ENCODE data around the gene SRPK1. TPM values are rescaled to one million over a fixed set of nuclear protein-coding genes. Genes with fewer than 3 reads are reported as not detected.

SRPK1 gene
- total and polyA plus RNA-seq, 2 of the 13 experiments (the other 11 are each of a cell fraction or from before 2014, with no cell fraction given), result 56.4 to 142 TPM

DNA sequence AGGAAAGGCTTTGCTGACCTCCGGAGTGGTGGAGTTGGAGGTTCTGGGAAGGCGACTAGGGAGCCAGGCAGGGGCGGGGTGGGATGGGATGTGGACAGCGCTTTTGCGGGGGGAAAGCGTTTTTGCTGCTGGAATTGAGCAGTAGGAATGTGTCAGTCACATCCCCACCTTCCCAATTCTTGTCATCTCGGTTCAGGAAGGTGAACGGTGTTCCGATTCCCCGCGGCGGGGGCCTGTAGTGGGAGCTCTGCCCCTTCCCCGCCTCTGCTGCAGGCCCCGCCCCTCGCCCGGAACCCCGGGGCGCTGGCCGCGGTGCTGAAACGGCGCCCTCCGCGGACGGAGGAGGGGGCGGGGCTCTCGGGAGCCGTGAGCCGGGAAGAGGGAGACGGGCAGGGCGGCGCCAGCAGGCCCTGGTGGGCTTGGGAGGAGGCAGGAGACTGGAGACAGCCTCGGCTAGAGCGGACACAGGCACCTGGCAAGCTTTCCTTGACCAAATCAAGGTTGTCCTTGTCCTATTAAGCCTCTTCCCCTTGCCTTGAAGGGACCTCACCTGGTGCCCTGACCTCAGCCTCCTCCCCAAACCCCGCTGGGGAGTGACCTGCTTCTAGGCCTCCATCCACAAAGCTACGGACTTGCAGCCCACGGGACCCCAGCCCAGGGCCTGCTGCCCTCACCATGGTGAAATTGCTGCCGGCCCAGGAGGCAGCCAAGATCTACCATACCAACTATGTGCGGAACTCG, 115.7 kb downstream of the SRPK1 start, which contains the start of gene LHFPL5 (continued):
- TF ChIP-seq RBM39 (IDR thresholded peaks at IDR 0.05; ENCODE audit: low read depth, low read length, poor library complexity, severe bottlenecking) (peak; percentile 49), TOPORS (CRISPR knock-in tag; IDR thresholded peaks at IDR 0.05) (peak; percentile 97), YY1 (IDR thresholded peaks at IDR 0.05; ENCODE audit: insufficient read depth, insufficient replicate concordance, low read depth, low read length) (peak; percentile 50), ZNF350 (CRISPR knock-in tag; IDR thresholded peaks at IDR 0.05; ENCODE audit: borderline replicate concordance, low read depth) (peak; percentile 86), HNRNPH1 (optimal IDR thresholded peaks at IDR 0.05; ENCODE audit: low read depth, low read length) (no peak)
- TF ChIP-seq, protein P1, sequence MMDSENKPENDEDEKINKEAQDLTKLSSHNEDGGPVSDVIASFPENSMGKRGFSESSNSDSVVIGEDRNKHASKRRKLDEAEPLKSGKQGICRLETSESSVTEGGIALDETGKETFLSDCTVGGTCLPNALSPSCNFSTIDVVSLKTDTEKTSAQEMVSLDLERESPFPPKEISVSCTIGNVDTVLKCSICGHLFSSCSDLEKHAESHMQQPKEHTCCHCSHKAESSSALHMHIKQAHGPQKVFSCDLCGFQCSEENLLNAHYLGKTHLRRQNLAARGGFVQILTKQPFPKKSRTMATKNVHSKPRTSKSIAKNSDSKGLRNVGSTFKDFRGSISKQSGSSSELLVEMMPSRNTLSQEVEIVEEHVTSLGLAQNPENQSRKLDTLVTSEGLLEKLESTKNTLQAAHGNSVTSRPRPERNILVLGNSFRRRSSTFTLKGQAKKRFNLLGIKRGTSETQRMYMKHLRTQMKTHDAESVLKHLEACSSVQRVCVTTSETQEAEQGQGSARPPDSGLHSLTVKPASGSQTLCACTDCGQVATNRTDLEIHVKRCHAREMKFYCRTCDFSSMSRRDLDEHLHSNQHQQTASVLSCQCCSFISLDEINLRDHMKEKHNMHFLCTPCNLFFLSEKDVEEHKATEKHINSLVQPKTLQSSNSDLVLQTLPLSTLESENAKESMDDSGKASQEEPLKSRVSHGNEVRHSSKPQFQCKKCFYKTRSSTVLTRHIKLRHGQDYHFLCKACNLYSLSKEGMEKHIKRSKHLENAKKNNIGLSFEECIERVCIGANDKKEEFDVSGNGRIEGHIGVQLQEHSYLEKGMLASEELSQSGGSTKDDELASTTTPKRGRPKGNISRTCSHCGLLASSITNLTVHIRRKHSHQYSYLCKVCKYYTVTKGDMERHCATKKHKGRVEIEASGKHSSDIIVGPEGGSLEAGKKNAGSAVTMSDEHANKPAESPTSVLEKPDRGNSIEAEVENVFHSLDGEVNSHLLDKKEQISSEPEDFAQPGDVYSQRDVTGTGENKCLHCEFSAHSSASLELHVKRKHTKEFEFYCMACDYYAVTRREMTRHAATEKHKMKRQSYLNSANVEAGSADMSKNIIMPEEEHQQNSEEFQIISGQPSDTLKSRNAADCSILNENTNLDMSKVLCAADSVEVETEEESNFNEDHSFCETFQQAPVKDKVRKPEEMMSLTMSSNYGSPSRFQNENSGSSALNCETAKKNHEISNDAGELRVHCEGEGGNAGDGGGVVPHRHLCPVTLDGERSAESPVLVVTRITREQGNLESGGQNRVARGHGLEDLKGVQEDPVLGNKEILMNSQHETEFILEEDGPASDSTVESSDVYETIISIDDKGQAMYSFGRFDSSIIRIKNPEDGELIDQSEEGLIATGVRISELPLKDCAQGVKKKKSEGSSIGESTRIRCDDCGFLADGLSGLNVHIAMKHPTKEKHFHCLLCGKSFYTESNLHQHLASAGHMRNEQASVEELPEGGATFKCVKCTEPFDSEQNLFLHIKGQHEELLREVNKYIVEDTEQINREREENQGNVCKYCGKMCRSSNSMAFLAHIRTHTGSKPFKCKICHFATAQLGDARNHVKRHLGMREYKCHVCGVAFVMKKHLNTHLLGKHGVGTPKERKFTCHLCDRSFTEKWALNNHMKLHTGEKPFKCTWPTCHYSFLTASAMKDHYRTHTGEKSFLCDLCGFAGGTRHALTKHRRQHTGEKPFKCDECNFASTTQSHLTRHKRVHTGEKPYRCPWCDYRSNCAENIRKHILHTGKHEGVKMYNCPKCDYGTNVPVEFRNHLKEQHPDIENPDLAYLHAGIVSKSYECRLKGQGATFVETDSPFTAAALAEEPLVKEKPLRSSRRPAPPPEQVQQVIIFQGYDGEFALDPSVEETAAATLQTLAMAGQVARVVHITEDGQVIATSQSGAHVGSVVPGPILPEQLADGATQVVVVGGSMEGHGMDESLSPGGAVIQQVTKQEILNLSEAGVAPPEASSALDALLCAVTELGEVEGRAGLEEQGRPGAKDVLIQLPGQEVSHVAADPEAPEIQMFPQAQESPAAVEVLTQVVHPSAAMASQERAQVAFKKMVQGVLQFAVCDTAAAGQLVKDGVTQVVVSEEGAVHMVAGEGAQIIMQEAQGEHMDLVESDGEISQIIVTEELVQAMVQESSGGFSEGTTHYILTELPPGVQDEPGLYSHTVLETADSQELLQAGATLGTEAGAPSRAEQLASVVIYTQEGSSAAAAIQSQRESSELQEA (CRISPR knock-in tag; IDR thresholded peaks at IDR 0.05; ENCODE audit: not compliant biosample characterization), result peak; percentile 99
- TF ChIP-seq, protein P2, sequence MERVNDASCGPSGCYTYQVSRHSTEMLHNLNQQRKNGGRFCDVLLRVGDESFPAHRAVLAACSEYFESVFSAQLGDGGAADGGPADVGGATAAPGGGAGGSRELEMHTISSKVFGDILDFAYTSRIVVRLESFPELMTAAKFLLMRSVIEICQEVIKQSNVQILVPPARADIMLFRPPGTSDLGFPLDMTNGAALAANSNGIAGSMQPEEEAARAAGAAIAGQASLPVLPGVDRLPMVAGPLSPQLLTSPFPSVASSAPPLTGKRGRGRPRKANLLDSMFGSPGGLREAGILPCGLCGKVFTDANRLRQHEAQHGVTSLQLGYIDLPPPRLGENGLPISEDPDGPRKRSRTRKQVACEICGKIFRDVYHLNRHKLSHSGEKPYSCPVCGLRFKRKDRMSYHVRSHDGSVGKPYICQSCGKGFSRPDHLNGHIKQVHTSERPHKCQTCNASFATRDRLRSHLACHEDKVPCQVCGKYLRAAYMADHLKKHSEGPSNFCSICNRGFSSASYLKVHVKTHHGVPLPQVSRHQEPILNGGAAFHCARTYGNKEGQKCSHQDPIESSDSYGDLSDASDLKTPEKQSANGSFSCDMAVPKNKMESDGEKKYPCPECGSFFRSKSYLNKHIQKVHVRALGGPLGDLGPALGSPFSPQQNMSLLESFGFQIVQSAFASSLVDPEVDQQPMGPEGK (CRISPR knock-in tag; IDR thresholded peaks at IDR 0.05), result peak; percentile 96
- TF ChIP-seq, protein P3, sequence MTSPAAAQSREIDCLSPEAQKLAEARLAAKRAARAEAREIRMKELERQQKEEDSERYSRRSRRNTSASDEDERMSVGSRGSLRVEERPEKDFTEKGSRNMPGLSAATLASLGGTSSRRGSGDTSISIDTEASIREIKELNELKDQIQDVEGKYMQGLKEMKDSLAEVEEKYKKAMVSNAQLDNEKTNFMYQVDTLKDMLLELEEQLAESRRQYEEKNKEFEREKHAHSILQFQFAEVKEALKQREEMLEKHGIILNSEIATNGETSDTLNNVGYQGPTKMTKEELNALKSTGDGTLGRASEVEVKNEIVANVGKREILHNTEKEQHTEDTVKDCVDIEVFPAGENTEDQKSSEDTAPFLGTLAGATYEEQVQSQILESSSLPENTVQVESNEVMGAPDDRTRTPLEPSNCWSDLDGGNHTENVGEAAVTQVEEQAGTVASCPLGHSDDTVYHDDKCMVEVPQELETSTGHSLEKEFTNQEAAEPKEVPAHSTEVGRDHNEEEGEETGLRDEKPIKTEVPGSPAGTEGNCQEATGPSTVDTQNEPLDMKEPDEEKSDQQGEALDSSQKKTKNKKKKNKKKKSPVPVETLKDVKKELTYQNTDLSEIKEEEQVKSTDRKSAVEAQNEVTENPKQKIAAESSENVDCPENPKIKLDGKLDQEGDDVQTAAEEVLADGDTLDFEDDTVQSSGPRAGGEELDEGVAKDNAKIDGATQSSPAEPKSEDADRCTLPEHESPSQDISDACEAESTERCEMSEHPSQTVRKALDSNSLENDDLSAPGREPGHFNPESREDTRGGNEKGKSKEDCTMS (CRISPR knock-in tag; conservative IDR thresholded peaks at IDR 0.05), result peak; percentile 98
- TF ChIP-seq, protein P4, sequence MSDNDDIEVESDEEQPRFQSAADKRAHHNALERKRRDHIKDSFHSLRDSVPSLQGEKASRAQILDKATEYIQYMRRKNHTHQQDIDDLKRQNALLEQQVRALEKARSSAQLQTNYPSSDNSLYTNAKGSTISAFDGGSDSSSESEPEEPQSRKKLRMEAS (IDR thresholded peaks at IDR 0.05), result no peak
- TF ChIP-seq, protein P5, sequence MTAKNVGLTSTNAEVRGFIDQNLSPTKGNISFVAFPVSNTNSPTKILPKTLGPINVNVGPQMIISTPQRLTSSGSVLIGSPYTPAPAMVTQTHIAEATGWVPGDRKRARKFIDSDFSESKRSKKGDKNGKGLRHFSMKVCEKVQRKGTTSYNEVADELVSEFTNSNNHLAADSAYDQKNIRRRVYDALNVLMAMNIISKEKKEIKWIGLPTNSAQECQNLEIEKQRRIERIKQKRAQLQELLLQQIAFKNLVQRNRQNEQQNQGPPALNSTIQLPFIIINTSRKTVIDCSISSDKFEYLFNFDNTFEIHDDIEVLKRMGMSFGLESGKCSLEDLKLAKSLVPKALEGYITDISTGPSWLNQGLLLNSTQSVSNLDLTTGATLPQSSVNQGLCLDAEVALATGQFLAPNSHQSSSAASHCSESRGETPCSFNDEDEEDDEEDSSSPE (CRISPR knock-in tag; IDR thresholded peaks at IDR 0.05), result peak; percentile 77

Data from HepG2 (cell line).